ENCODE data around the gene SRSF1.

SRSF1 gene

DNA sequence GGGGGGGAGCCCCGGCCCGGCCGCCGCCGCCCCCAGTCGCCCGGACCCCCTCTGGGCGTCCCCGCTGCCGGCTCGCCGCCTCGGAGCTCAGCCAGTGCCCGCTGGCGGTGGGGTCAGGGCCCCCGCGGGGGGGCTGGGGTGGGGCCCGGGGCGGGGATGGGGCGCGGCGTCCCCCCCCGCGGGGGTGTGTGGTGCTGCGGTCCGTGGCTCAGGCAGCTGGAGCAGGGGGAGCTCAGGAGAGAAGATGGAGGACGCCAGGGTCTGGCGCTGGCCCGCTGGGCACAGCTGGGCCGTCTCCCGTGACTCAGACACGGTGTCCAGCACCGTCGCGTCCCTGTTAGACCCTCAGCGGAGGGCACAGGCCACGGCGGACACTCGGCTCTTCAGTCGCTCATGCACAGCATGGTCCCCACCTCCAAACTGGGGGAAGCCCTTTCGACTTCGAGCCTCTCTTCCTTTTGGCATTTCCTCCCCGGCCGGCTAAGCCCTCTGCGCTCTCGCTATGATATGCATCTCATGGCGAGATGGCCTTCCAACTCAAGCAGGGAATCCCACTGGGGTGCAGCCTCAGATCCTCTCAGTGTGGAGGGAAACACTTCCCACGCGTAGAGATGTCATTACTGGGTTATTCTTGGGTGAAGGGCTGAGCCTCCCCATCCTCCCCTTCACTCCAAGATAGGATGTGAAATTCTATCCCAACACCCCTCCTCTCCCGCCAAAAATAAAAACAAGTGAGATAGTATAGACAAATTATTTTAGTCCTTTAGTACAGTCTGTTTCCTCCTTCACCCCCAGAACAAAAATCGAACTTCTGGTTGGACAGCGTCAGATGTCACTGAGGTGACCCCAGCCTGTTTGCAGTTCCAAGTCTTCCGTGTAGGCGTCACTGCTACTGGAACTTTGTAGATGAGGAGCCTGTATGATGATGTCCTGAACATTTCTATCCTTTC is 18.5 kb downstream of the SRSF1 start:
- ChIA-PET CTCF (interaction anchor here (0.9 to 2.9 kb wide), 3 partner anchors 11 to 88 kb away, joined by 3 to 22 read pairs (median 3); partner anchors contain the start of gene CUEDC1), POLR2A (interaction anchor here (0.6 to 2.8 kb wide), 13 partner anchors 9 to 139 kb away, joined by 3 to 13 read pairs (median 4); partner anchors contain the start of genes MRPS23 and SRSF1)
- TF ChIP-seq HDGF (IDR thresholded peaks at IDR 0.05; ENCODE audit: borderline replicate concordance) (no peak), ELF4 (IDR thresholded peaks at IDR 0.05) (peak; percentile 35), BHLHE40 (IDR thresholded peaks at IDR 0.05; ENCODE audit: borderline replicate concordance) (no peak), ZNF384 (IDR thresholded peaks at IDR 0.05) (no peak), FOXM1 (IDR thresholded peaks at IDR 0.05; ENCODE audit: borderline replicate concordance) (no peak), FOXA1 (IDR thresholded peaks at IDR 0.05) (no peak), L3MBTL2 (conservative IDR thresholded peaks at IDR 0.05) (peak; percentile 66), SP1 (IDR thresholded peaks at IDR 0.05) (no peak), ARNT (IDR thresholded peaks at IDR 0.05) (no peak), CTBP1 (IDR thresholded peaks at IDR 0.05; ENCODE audit: borderline replicate concordance) (no peak)
- TF ChIP-seq, protein P1, sequence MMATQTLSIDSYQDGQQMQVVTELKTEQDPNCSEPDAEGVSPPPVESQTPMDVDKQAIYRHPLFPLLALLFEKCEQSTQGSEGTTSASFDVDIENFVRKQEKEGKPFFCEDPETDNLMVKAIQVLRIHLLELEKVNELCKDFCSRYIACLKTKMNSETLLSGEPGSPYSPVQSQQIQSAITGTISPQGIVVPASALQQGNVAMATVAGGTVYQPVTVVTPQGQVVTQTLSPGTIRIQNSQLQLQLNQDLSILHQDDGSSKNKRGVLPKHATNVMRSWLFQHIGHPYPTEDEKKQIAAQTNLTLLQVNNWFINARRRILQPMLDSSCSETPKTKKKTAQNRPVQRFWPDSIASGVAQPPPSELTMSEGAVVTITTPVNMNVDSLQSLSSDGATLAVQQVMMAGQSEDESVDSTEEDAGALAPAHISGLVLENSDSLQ (IDR thresholded peaks at IDR 0.05) = no peak
- peak; percentile 80 for DNase-seq (ENCODE audit: extremely low spot score)

DNA sequence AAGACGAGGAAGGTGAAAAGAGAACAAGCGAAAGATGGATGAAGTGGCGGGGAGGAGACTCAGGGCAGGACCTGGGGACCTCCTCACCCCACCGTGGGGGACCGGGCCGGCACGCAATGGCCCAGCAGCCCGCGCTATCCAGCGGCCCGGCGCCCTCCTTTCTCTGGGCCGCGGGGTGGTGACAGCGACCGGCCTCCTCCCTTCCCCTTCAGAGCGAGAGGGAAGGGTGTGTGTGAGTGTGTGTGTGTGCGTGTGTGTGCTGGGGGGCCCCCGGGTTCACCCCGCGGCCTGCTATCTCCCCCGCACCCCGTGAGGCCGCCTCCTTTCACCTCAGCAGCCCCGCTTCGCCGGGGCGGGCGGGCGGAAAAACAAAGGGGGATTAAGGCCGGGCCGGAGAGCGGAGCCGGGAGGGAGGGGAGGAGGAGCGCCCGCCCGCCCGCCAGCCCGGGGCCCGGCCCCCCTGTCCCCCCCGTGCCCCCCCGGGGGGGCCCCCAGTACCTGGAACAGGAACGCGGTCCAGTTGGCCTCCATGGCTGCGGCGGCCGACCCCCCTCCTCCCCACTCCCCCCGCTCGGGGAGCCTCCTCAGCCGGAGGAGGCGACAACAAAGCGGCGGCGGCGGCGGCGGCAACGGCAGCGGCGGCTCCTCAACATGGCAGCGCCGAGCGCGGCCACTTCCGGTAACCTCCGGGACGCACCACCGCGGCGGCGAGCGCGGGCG is 19.3 kb downstream of the SRSF1 start, which contains the start of gene VEZF1:
VEZF1 (minus strand) TSS at position 674 of the 720 bp plus-strand sequence; CDS start at position 531, 143 bp downstream.
- ChIA-PET CTCF (no interaction called here), POLR2A (interaction anchor here (0.6 to 2.8 kb wide), 12 partner anchors 9 to 138 kb away, joined by 3 to 18 read pairs (median 4); partner anchors contain the start of genes MRPS23 and SRSF1)
- no peak for TF ChIP-seq ZNF384 (IDR thresholded peaks at IDR 0.05)
- TF ChIP-seq NFRKB (IDR thresholded peaks at IDR 0.05) = no peak
- peak; percentile 41; the same call in 1 of the 2 replicates for TF ChIP-seq L3MBTL2 (conservative IDR thresholded peaks at IDR 0.05)
- no peak for TF ChIP-seq TARDBP (IDR thresholded peaks at IDR 0.05)
- TF ChIP-seq SUZ12 (IDR thresholded peaks at IDR 0.05) = no peak
- 0 out of 2 replicates have a peak, but pooled peaks have one; percentile 4 for TF ChIP-seq ARNT (IDR thresholded peaks at IDR 0.05)
- peak; percentile 94 for TF ChIP-seq FOXM1 (IDR thresholded peaks at IDR 0.05; ENCODE audit: borderline replicate concordance)
- DNase-seq (ENCODE audit: extremely low spot score) = peak; percentile 74

DNA sequence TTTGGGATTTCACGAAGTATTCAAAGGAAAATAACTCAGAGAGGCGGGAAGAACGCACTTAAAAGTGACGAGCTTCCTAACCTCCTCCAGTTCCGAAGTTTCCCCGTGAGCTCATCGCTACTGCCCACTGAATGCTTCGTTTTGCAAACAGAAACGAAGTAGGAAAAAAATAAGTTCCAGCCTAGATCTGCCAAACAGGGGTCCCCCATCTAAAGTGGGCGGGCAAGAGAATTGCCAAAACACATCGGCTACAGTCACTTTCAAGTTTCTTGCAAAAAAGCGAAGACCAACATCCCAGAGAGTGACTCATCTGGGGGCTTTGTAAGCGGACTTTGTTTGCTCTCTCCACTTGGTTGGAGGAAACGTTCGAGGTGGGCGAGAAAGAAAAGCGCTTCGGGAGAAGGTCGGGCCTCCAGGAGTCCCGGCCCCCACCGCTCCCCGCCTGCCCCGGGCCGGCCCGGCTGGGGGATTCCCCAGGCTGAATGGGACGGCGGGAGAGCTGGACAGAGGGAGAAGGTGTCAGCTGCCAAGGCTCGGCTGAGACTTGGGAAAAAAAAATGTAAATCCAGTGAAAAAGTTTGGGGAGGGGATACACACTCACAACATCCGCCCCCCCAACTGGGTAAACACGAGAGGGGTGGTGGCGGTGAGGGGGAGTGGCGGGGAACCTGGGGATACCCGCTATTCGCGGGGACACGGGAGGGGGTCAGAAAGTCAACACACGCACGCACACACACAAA is 20.0 kb downstream of the SRSF1 start:
- TF ChIP-seq FOXK2 (IDR thresholded peaks at IDR 0.05) = no peak
- no peak for TF ChIP-seq ELF4 (IDR thresholded peaks at IDR 0.05)
- TF ChIP-seq NFRKB (IDR thresholded peaks at IDR 0.05) = no peak
- TF ChIP-seq BHLHE40 (IDR thresholded peaks at IDR 0.05; ENCODE audit: borderline replicate concordance) = no peak
- TF ChIP-seq L3MBTL2 (conservative IDR thresholded peaks at IDR 0.05) = no peak
- no peak for TF ChIP-seq SUZ12 (IDR thresholded peaks at IDR 0.05)
- no peak for TF ChIP-seq HDGF (IDR thresholded peaks at IDR 0.05; ENCODE audit: borderline replicate concordance)
- CTCF ChIA-PET = interaction anchor here (0.6 to 1.5 kb wide), 7 partner anchors 13 to 186 kb away, joined by 3 to 4 read pairs (median 3); no protein-coding TSS in a partner anchor
- DNase-seq (ENCODE audit: extremely low spot score) = peak; percentile 39
- POLR2A ChIA-PET = interaction anchor here (0.6 to 2.5 kb wide), 11 partner anchors 11 to 136 kb away, joined by 3 to 18 read pairs (median 4); partner anchors contain the start of genes CUEDC1, MRPS23 and SRSF1

DNA sequence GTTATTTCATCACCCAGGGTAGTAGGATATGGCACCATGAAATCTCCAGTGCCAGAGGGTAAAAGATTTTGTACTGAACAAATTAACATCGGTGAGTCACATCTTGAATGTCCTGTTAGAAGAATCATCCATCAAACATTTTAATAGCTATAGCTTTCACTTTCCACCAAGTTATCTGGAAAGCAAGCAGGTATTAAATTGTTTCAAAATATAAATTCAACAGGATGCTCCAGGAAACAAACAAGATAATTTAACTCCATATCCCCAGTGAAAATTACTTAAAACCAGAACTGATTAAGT is 21.4 kb downstream of the SRSF1 start:
- ChIA-PET CTCF (interaction anchor here (0.6 to 1.5 kb wide), 6 partner anchors 15 to 243 kb away, joined by 3 to 5 read pairs (median 3); no protein-coding TSS in a partner anchor), POLR2A (interaction anchor here (1.3 to 2.5 kb wide), 5 partner anchors 21 to 135 kb away, joined by 4 to 18 read pairs (median 11); partner anchors contain the start of genes CUEDC1, MRPS23 and SRSF1)
- no peak for TF ChIP-seq FOXM1 (IDR thresholded peaks at IDR 0.05; ENCODE audit: borderline replicate concordance)
- TF ChIP-seq, protein P1 (IDR thresholded peaks at IDR 0.05) = peak; percentile 62
- no peak for DNase-seq (ENCODE audit: extremely low spot score)

DNA sequence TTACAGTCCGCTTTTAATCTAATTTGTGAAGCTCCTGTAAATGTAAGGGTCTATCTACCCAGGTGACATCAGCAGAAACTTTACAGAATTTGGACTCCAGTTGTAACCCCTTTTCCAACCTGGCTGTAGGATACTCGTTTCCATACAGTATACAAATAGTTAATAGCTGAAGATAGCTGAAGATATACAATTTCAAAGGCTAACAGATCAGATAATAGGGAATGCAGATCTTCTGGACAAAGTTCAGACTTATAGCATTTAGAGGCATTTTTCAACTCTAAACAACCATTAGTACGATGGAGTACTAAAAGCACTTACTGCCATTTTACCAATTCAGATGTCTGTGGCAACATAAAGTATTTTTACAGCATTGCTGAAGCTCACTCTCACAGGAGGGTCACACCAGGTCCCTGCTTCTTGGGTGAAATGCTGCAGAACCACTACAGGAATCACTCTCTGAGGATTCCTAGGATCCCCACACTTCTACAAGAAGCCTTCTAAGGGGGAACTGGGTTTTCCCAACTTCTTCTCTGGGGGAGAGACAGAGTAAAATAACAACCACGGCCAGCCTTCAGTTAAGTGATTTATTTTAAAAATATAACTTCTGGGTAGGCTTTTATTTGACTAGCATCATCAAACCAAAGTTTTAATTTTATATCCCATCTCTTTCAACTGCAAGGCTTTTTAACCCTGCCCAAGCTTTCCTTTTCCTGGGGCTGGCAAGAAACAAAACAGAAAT is 21.9 kb downstream of the SRSF1 start:
- DNase-seq (ENCODE audit: extremely low spot score) = no peak
- TF ChIP-seq SP1 (IDR thresholded peaks at IDR 0.05) (no peak), ZNF384 (IDR thresholded peaks at IDR 0.05) (no peak), BHLHE40 (IDR thresholded peaks at IDR 0.05; ENCODE audit: borderline replicate concordance) (no peak), TARDBP (IDR thresholded peaks at IDR 0.05) (no peak), L3MBTL2 (conservative IDR thresholded peaks at IDR 0.05) (no peak), HDGF (IDR thresholded peaks at IDR 0.05; ENCODE audit: borderline replicate concordance) (no peak), FOXA1 (IDR thresholded peaks at IDR 0.05) (no peak), ARNT (IDR thresholded peaks at IDR 0.05) (no peak), FOXK2 (IDR thresholded peaks at IDR 0.05) (no peak), LEF1 (IDR thresholded peaks at IDR 0.05; ENCODE audit: borderline replicate concordance) (no peak)
- TF ChIP-seq, protein P1 (IDR thresholded peaks at IDR 0.05) = no peak
- POLR2A ChIA-PET = interaction anchor here (0.9 to 2.5 kb wide), 5 partner anchors 22 to 134 kb away, joined by 3 to 18 read pairs (median 11); partner anchors contain the start of genes CUEDC1, MRPS23 and SRSF1
- CTCF ChIA-PET = interaction anchor here (0.7 to 0.9 kb wide), 3 partner anchors 9 to 127 kb away, joined by 3 to 5 read pairs (median 3); no protein-coding TSS in a partner anchor

Measured in HEK293T (cell line).